Astrocyte of the hippocampus (primary cell): Measurements from ENCODE around the gene FCHSD2.
"Not testable (repeated sequence)": the region's sequence is repeated elsewhere in the genome, so short reads cannot be mapped to it uniquely, and the experiment has no call there.

ENCODE experiments used
- DNase-seq: peaks from one replicate; pipeline ENCODE4 v3.0.0; 2011; ENCODE audit warnings: low read depth, low spot score

Gene FCHSD2

DNA sequence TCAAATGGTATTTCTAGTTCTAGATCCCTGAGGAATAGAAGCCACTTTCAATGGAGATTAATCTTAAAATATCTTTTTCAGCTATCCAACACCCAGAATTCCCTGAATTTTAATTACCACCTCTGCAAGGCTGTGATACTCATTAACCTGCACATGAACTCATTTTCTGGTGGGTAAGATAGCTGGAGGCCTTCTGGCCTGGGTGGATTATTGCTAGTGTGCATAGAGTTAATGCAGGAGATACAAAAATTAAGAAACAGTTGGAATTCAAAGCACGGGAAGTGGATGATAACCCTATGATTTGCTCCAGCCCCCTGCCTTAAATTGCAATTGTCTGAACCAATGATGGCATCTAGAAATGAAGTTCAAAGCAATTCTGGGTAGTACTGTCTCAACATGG is 212.9 kb downstream of the FCHSD2 start:
- DNase-seq = no peak

DNA sequence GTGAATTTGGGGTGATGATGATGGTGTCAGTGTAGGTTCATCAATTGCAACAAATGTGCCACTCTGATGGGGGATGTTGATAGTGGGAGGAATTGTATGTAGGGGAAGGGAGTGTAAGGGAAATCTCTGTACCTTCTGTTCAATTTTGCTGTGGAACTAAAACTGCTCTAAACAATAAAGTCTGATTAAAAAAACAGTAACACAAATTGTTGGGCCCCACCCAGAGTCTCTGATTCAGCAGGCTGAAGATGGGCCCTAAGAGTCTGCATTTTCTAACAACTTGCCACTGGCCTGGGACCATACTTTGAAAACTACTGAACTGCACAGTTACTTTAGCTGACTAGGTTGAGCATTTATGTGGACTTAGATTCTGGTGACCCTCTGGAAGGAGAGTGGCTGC is 214.7 kb downstream of the FCHSD2 start:
- no peak for DNase-seq

DNA sequence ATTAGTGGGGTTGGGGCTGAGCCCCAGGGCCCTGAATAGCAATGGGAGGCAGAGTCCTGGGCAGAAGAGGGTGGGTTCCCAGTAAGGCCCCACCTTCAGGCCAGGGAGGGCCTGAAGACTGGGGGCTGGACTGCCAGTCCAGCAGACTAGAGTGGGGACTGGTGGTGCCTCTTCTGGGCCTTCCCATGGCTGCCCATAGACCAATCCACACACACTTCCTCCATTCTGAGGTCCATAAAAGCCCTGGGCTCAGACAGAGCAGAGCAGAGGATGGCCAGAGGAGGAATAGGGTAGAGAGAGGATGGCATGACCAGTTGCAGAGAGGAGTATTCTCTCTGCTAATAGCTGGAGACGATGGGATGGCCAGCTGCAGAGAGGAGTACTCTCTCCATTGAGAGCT is 216.0 kb downstream of the FCHSD2 start:
- no peak for DNase-seq

DNA sequence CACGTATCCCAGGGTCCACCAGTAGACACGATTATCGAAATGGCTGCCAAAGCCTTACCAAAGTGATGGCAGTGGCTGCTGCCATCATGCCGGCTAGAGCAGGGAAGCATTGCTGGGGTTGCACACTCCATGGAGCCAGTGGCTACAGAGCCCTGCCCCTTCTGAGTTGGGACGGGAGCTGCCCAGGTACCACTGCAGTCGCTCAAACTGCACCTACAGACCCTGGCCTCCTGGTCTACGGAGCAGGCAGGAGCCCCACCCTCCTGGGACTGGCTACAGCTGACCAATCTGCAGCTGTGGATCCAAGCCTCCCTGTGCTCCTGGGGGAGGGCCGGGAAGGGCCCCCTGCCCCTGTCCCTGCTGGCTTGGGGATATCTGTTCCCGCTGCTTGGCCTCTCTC is 216.5 kb downstream of the FCHSD2 start:
- no peak for DNase-seq

DNA sequence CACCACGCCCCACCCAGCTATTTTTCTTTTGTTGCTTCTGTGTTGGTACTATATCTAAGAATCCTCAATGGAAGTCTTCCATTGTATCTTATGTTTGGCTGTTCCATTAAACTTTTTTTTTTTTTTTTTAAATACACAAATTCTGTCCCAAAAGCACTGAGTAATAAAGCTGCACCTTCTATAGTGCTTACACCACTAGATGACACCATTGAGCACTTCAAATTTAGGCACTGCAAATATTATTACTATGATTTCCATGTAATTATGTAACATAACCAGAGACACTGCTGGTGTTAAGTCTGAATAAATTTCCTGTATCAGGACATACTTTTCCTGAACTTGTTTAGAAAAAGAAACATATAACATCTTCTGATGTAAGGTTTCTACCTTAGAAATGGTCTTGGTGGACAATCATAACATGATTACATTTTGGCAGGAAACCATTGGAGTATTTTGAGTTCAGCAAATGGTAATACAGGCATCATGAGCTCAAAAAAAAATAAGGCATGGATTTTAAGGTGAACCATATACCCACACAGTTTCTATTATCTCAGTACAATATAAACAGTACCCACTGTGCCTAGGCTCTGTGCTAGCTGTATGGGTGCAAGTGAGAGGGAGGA is 217.4 kb downstream of the FCHSD2 start:
- peak; percentile 28 for DNase-seq

DNA sequence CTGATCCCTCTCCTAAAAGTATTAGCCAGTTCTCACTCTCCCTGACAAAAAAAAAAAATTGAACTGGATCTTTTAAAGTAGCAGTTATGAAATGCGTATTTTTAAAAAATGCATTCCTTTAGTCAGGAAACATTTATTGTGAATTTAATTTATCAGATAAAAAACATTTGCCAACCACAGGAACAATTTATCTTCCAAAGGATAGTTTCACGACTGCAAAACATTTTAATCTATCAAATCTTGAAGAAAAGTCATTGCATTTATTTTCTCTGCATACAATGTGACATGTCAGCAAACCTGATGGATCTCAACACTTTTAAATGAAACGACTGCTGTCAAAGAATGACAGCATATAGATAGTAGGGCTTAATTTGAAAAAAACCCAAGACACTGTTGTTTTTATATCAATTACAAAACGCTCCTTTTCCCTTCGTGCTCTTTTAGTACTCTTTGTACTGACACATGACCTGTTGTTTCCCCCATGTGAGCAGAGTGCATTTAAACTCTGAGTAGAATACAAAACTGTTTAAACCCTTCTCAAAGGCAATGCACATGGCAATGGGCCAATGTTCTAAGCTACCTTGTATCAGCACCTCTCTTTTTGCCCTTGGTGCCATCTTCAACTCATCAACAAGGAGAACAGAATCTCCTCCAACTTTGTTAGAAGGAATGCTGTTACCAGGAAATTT is 220.9 kb downstream of the FCHSD2 start:
- DNase-seq = no peak

DNA sequence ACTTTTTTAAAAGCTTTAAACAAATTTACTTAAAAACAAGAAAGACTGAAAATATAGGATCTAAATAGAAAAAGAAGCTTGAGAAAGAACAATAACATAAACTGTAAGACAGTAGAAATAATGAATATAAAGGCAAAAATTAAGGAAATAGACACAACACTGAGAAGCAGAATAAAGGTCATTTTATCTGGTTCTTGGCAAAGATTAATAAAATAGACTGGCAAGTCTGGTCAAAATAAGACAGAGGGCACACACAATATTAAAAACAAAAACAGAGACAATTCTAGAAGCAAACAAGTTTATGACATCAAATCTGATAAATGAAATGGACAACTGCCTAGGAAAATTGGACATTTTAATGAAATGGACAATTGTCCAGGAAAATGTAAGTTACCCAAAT is 222.1 kb downstream of the FCHSD2 start:
- no peak for DNase-seq

DNA sequence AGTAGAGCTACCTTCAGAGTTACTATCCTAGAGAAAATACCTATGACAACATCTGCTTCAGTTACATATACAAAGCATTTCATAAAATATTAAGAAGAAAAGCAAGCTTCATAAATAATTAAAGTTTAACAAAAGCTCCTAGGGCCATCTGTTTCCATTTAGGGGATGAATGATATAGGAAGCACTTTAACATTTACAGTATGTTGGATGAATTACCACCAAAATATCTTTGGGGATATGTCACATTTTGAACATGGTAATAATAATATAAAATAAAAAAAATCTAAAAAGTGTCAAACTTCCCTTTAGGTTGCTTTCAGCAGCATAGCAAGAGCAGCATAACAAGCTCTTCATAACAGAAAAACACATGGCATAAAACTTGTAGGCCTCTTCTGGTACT is 223.3 kb downstream of the FCHSD2 start:
- no peak for DNase-seq

DNA sequence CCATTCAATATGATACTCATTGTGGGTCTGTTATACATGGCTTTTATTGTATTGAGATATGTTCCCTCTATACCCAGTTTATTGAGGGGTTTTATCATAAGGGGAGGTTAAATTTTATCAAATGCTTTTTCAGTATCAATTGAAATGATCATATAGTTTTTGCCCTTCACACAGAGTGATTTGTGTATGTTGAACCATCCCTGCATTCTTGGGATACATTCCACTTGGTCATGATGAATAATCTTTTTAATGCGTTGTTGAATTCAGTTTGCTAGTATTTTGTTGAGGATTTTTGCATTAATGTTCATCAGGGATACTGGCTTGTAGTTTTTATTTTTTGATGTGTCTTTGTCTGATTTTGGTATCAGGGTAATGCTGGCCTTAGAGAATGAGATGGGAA is 229.9 kb downstream of the FCHSD2 start:
- DNase-seq = no peak

DNA sequence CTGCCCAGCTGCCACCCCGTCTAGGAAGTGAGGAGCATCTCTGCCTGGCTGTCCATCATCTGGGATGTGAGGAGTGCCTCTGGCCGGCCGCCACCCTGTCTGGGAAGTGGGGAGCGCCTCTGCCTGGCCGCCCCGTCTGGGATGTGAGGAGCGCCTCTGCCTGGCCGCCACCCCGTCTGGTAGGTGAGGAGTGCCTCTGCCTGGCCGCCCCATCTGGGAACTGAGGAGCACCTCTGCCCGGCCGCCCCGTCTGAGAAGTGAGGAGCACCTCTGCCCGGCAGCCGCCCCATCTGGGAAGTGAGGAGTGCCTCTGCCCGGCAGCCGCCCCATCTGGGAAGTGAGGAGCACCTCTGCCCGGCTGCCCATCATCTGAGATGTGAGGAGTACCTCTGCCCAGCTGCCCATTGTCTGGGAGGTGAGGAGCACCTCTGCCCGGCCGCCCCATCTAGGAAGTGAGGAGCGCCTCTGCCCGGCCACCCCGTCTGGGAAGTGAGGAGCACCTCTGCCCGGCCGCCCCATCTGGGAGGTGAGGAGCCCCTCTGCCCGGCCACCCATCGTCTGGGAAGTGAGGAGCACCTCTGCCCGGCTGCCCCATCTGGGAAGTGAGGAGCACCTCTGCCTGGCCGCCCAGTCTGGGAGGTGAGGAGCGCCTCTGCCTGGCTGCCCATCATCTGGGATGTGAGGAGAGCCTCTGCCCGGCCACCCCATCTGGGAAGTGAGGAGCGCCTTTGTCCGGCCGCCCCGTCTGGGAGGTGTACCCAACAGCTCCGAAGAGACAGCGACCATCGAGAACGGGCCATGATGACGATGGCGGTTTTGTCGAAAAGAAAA is 232.3 kb downstream of the FCHSD2 start:
- not testable (repeated sequence) for DNase-seq

DNA sequence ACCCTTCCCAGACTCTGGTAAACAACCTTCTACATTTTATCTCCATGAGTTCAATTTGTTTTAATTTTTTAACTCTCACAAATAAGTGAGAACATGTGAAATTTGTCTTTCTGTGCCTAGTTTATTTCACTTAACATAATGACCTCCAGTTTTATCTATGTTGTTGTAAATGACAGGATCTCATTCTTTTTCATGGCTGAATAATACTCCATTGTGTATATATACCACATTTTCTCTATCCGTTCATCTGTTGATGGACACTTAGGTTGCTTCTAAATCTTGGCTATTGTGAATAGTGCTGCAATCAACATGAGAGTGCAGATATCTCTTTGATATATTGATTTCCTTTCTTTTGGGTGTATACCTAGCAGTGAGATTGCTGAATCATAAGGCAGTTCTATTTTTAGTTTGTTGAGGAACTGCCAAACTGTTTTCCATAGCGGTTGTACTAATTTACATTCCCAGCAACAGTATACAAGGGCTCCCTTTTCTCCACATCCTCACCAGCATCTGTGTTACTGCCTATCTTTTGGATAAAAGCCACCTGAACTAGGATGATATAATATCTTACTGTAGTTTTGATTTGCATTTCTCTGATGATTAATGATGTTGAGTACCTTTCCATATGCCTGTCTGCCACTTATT is 234.0 kb downstream of the FCHSD2 start:
- no peak for DNase-seq

DNA sequence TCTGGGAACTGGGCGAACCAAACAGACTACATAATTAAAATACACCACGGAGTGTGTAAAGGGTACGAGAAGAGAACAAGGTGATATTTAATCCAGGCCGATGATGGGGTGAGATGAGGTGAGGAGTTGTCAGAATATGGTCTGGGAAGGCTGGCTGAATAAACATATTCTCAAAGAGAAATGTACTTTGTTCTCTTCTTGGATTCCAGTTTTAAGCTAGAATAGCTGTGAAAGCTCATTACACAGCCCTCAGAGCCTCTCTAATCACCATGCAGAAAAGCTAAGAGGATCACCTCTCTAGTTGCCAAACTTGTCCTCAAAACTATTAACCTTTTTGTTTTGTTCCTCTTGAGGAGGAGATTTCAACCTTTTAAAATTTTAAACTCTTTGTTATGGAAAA is 238.1 kb downstream of the FCHSD2 start:
- DNase-seq = no peak

DNA sequence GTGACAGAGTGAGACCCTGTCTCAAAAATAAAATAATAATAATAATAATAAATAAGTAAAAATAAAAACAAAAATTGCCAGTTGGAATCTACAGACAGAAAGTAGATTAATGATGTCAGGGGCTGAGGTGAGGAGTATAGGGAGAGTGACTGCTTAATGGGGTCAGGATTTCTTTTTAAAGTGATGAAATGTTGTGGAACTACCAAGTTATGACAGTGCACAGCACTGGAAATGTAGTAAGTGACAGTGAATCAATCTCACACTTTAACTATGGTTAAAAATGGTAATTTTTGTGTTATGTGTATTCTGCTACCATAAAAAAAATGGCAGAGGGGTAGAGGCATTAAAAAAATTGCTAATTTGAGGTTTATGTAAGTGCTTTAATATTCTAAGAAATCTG is 240.7 kb downstream of the FCHSD2 start:
- DNase-seq = no peak

DNA sequence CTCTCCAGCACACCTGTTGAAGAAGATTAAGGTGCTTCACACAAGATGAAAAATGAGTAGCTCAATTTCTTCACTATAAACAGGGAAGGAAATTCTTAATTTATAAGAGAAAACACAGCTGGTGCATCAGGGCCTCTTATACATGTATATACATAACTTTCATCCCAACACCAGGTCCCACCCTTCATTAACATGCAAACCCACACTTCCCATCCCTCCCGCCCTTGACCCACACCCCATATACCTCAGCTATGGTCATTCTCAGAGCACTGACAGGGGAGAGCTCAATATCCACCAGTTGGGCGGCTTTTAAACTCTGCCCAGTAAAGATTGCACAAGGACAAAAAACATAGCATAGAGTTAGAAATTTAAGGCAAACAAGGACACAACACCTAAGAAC is 242.1 kb downstream of the FCHSD2 start:
- no peak for DNase-seq

DNA sequence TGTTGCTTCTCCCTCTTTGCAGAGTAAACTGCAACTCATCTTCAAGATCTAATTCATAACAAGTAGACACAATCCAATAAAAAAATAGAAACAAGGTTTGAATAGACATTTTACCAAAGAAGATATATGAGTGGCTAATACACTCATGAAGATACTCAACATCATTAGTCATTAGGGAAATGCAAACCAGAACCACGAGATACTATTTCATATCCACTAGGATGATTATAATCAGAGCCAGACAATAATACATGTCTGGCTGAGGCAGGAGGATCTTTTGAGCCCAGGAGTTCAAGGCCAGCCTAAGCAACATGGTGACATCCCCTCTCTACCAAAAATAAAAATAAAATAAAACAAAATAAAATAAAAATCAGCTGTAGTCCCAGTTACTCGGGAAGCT is 242.9 kb downstream of the FCHSD2 start:
- no peak for DNase-seq

DNA sequence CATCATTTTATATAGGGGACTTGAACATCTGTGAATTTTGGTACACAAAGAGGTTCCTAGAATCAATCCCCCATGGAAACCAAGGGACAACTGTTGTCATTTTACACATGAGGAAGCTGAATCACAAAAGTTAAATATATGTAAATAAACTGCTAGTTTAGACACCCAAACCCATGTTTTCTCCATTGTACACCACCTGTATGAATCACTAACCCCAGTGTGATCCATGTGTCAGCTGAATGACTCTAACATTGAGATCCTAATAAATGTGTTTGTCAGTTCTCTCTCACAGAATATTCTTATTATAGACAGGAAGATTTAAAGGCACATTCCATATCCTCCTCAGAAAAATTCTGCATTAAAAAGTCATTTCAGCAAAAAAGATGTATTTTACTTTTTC is 244.6 kb downstream of the FCHSD2 start:
- no peak for DNase-seq

DNA sequence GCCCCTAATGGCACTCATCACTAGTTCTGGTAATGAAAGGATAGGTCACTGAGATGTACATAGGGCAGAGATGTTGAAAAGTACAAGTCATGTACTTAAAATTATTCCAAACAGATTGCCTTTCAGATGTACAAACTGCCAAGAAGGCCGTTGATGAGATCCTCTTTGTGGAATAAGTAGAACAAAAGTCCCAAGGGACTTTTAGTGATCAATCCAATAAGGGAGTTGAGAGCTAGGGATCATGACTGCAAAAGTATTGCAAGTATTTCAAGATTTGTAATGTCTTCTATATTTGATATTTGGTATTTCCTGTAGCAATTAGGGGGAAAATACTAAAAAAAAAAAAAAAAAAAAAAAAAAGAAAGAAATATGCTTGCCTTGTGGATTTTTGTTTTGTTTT is 245.7 kb downstream of the FCHSD2 start:
- DNase-seq = no peak

DNA sequence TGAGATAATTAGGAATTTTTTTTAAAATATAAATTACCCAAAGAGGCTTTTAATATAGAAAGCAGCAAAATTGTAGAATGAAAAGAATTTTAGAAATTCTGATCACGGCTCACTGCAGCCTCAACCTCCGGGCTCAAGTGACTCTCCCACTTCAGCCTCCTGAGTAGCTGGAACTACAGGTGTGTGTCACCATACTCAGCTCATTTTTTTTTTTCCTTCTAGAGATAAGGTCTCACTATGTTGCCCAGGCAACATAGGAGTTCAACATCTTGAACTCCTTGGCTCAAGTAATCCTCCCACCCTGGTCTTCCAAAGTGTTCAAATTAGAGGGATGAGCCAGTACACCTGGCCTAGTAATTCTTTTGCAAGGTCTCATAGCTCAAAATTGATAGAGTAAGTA is 251.2 kb downstream of the FCHSD2 start:
- DNase-seq = no peak

DNA sequence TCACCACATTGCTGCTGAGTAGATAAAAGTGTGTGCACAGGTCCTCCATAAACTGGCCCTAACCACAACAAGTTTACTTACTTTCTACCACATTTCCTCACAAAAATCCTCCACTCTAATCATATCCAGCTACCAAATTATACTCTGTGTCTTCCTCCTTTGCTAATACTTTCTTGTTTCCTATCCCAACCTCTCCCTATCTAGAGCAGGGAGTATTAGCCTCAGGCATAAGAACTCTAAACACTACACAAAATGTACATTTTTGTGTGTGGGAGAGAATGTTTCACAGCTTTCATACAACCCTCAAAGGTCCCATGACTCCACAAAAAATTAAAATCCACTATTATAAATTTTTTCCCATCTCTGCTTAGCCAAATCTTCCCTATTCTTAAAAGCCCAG is 255.5 kb downstream of the FCHSD2 start:
- DNase-seq = no peak

DNA sequence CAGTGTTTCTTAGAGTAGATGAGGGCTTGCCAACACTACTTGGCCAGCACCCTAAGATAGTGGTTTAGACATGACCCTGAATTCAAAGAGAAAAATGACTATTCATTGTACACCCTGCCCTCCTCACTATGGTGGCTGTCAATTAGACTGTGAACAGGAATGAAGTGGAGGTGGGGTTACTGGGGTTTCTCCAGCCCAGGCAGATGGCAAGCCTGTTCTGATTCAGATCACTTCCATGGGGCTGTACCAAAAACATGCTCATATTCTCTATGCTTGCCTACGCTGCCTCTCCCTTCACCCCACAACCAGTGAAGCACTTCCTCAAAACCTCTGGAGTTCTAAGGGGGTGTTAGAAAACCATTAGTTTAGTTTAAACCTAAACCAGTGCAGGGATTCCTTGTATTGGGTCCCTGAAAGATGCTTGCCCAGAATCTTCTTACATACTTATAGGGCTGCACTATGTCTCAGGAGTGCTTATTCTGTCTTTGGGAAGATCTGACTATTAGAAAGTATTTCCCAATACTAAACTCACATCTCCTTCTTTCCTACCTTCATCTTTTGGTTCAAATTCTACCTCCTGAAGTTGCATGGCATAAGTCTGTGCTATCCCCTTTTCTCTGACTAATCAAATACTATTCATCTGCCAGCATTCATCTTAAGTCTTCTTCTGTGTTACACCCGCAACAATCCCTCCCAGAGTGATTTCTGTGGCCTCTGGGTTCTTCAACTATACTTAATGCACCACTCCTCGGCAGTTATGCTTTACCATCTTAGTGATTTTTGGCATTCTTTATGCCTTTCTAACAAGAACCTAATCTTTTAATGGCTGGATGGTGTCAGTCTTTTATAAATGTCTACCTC is 256.1 kb downstream of the FCHSD2 start:
- DNase-seq = peak; percentile 88

DNA sequence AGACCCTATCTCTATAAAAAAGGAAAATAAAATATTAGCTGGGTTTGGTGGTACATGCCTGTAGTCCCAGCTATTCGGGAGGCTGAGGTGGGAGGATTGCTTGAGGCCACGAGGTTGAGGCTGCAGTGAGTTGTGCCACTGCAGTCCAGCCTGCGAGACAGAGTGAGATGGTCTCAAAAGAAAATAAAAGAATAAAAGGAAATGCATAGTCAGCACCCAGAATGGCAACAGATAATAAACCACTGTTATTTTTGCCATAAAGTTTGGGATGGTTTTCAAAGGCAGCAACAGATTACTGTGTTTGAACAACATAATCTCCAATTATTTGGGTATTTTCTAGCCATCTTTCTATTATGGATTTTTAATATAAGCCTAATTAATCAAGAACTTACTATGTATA is 266.0 kb downstream of the FCHSD2 start:
- no peak for DNase-seq
